ENCODE data around the gene ISL2.

ISL2 gene

GRCh38 chr15:76359152-76359551, 22.6 kb downstream of the ISL2 start:
- no peak overlapping the region for H3K4me3 ChIP-seq (ENCODE audit: low read depth, low read length)
- TF ChIP-seq POLR2A (IDR thresholded peaks at IDR 0.05; ENCODE audit: extremely low read depth, insufficient read length) (no peak), MYC (IDR thresholded peaks at IDR 0.05; ENCODE audit: low read depth, low read length) (no peak), MAX (IDR thresholded peaks at IDR 0.05; ENCODE audit: low read depth, low read length) (no peak), CTCF (IDR thresholded peaks at IDR 0.05; ENCODE audit: low read depth, low read length) (no peak)

GRCh38 chr15:76360416-76360815, 23.8 kb downstream of the ISL2 start:
- no peak for DNase-seq (ENCODE audit: low read depth)
- H3K4me3 ChIP-seq (ENCODE audit: low read depth, low read length): no peak overlapping the region

More at GRCh38 chr15:76359152-76359551, 22.6 kb downstream of the ISL2 start:
- DNase-seq (ENCODE audit: low read depth): no peak

GRCh38 chr15:76363251-76363650, 26.7 kb downstream of the ISL2 start:
- H3K4me3 ChIP-seq (ENCODE audit: low read depth, low read length): no peak overlapping the region
- TF ChIP-seq MAX (IDR thresholded peaks at IDR 0.05; ENCODE audit: low read depth, low read length): no peak
- no peak for TF ChIP-seq POLR2A (IDR thresholded peaks at IDR 0.05; ENCODE audit: extremely low read depth, insufficient read length)
- no peak for TF ChIP-seq CTCF (IDR thresholded peaks at IDR 0.05; ENCODE audit: low read depth, low read length)
- TF ChIP-seq MYC (IDR thresholded peaks at IDR 0.05; ENCODE audit: low read depth, low read length): no peak
- no peak for DNase-seq (ENCODE audit: low read depth)

More at GRCh38 chr15:76360416-76360815, 23.8 kb downstream of the ISL2 start:
- TF ChIP-seq MYC (IDR thresholded peaks at IDR 0.05; ENCODE audit: low read depth, low read length): no peak
- no peak for TF ChIP-seq MAX (IDR thresholded peaks at IDR 0.05; ENCODE audit: low read depth, low read length)
- TF ChIP-seq CTCF (IDR thresholded peaks at IDR 0.05; ENCODE audit: low read depth, low read length): no peak
- TF ChIP-seq POLR2A (IDR thresholded peaks at IDR 0.05; ENCODE audit: extremely low read depth, insufficient read length): no peak

- DNase-seq (ENCODE audit: low read depth): no peak
- TF ChIP-seq POLR2A (IDR thresholded peaks at IDR 0.05; ENCODE audit: extremely low read depth, insufficient read length) (no peak), MAX (IDR thresholded peaks at IDR 0.05; ENCODE audit: low read depth, low read length) (no peak), CTCF (IDR thresholded peaks at IDR 0.05; ENCODE audit: low read depth, low read length) (no peak), MYC (IDR thresholded peaks at IDR 0.05; ENCODE audit: low read depth, low read length) (no peak)
- no peak overlapping the region for H3K4me3 ChIP-seq (ENCODE audit: low read depth, low read length)
Measured at GRCh38 chr15:76366714-76367113, 30.1 kb downstream of the ISL2 start.

GRCh38 chr15:76368122-76368621, 31.6 kb downstream of the ISL2 start:
- no peak overlapping the region for H3K4me3 ChIP-seq (ENCODE audit: low read depth, low read length)
- no peak for DNase-seq (ENCODE audit: low read depth)
- TF ChIP-seq CTCF (IDR thresholded peaks at IDR 0.05; ENCODE audit: low read depth, low read length) (no peak), MAX (IDR thresholded peaks at IDR 0.05; ENCODE audit: low read depth, low read length) (no peak), POLR2A (IDR thresholded peaks at IDR 0.05; ENCODE audit: extremely low read depth, insufficient read length) (no peak), MYC (IDR thresholded peaks at IDR 0.05; ENCODE audit: low read depth, low read length) (no peak)

Measured in NB4 (cell line).